ENCODE results near the gene TUBGCP6.

GRCh38 chr22:50177537-50178470, 67.0 kb downstream of the TUBGCP6 start:
- no peak for TF ChIP-seq POLR2A (IDR thresholded peaks at IDR 0.05)
- TF ChIP-seq, protein P1, sequence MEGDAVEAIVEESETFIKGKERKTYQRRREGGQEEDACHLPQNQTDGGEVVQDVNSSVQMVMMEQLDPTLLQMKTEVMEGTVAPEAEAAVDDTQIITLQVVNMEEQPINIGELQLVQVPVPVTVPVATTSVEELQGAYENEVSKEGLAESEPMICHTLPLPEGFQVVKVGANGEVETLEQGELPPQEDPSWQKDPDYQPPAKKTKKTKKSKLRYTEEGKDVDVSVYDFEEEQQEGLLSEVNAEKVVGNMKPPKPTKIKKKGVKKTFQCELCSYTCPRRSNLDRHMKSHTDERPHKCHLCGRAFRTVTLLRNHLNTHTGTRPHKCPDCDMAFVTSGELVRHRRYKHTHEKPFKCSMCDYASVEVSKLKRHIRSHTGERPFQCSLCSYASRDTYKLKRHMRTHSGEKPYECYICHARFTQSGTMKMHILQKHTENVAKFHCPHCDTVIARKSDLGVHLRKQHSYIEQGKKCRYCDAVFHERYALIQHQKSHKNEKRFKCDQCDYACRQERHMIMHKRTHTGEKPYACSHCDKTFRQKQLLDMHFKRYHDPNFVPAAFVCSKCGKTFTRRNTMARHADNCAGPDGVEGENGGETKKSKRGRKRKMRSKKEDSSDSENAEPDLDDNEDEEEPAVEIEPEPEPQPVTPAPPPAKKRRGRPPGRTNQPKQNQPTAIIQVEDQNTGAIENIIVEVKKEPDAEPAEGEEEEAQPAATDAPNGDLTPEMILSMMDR (IDR thresholded peaks at IDR 0.05) = no peak

Data from breast epithelium (tissue), 3 donors.